ENCODE results near the gene GNGT1.

The GNGT1 gene

GRCh38 chr7:93943816-93944540 is 37.6 kb downstream of the GNGT1 start:
- DNase-seq = no peak

GRCh38 chr7:93944673-93945072 is 38.3 kb downstream of the GNGT1 start:
- DNase-seq = no peak

GRCh38 chr7:93945083-93945482 is 38.7 kb downstream of the GNGT1 start:
- DNase-seq = no peak

- no peak for DNase-seq
Measured at GRCh38 chr7:93945756-93946535, 39.6 kb downstream of the GNGT1 start.

GRCh38 chr7:93948106-93948505 is 41.7 kb downstream of the GNGT1 start:
- no peak for DNase-seq

GRCh38 chr7:93948873-93949272 is 42.5 kb downstream of the GNGT1 start:
- no peak for DNase-seq

- no peak for DNase-seq
Measured at GRCh38 chr7:93949423-93949822, 43.1 kb downstream of the GNGT1 start.

- no peak for DNase-seq
Measured at GRCh38 chr7:93955304-93955703, 48.9 kb downstream of the GNGT1 start.

GRCh38 chr7:93957767-93958166 is 51.4 kb downstream of the GNGT1 start:
- DNase-seq = no peak

- no peak for DNase-seq
Measured at GRCh38 chr7:93958216-93958615, 51.8 kb downstream of the GNGT1 start.

GRCh38 chr7:93958651-93959050 is 52.3 kb downstream of the GNGT1 start:
- no peak for DNase-seq
